ENCODE results near the gene ABI2. TPM values are rescaled to one million over a fixed set of nuclear protein-coding genes. Genes with fewer than 3 reads are reported as not detected.

The ABI2 gene
- total RNA-seq, 1 experiment from 2014 or later, result 141 TPM

DNA sequence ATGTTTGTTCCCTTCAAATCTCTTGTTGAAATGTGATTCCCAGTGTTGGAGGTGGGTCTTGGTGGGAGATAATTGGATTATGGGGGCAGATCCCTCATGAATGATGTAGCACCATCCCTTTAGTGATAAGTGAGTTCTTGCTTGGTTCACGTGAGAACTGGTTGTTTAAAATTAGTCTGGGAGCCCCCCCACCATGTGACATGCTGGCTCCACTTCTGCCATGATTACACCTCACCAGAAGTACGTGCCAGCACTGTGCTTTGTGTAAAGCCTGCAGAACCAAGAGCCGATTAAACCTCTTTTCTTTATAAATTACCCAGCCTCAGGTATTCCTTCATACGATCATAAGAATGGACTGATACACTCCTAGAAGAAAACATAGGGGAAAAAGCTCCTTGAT is 10.1 kb downstream of the ABI2 start:
- Histone ChIP-seq H3K9me3 (ENCODE audit: control insufficient read depth, low read depth, low read length) (no peaks in the 10 kb centered on the region), H2AK5ac (ENCODE audit: insufficient read length, low read length) (no peak overlapping the region), H3T11ph (ENCODE audit: low read length) (no peak overlapping the region), H3K79me1 (ENCODE audit: insufficient read depth, low read depth, low read length, poor library complexity, severe bottlenecking) (peaks cover 7% of the 10 kb centered on the region), H2BK120ac (ENCODE audit: low read depth, low read length, poor library complexity, severe bottlenecking) (no peak overlapping the region), H4K20me1 (ENCODE audit: control insufficient read depth, insufficient read depth, insufficient read length) (no peaks in the 10 kb centered on the region), H2AFZ (ENCODE audit: low read length) (no peak overlapping the region), H3K9ac (ENCODE audit: extremely low read depth, insufficient read length, low read length) (no peak overlapping the region), H2BK5ac (ENCODE audit: insufficient read length, low read length) (no peak overlapping the region), H3K27me3 (ENCODE audit: insufficient read depth, low read length) (no peaks in the 10 kb centered on the region), H3K56ac (ENCODE audit: insufficient read length, low read depth, low read length) (no peak overlapping the region), H3K18ac (ENCODE audit: insufficient read length, low read depth, low read length) (no peak overlapping the region), H2BK15ac (ENCODE audit: low read depth, low read length) (no peak overlapping the region), H3K4ac (ENCODE audit: low read depth, low read length) (no peak overlapping the region), H2BK12ac (ENCODE audit: insufficient read length, low read depth, low read length) (no peak overlapping the region), H2BK20ac (ENCODE audit: low read depth, low read length, poor library complexity, severe bottlenecking) (no peak overlapping the region), H4K8ac (replicated peaks; ENCODE audit: insufficient read length, low read depth, low read length) (no peak overlapping the region), H4K5ac (ENCODE audit: insufficient read length, low read depth, low read length) (no peak overlapping the region), H3K27ac (ENCODE audit: insufficient read length, low read depth, low read length) (no peak overlapping the region), H4K91ac (ENCODE audit: insufficient read length, low read depth, low read length) (no peak overlapping the region), H3K23ac (ENCODE audit: insufficient read length, low read depth, low read length) (no peak overlapping the region), H3K79me2 (ENCODE audit: insufficient read depth, low read length) (peaks cover 31% of the 10 kb centered on the region; the same call in 1 of the 2 replicates), H3K4me1 (ENCODE audit: insufficient read depth, low read length) (no peaks in the 10 kb centered on the region), H3K23me2 (ENCODE audit: insufficient read length, low read depth, low read length, poor library complexity, severe bottlenecking) (no peaks in the 10 kb centered on the region), H3K4me2 (ENCODE audit: insufficient read depth, insufficient read length, low read length) (no peak overlapping the region), H3K14ac (ENCODE audit: insufficient read depth, low read length) (no peak overlapping the region)
- Mint-ChIP-seq H3K27ac (peak overlapping the region in 1 of 3 experiments; percentile 27; a peak in 1 of 7 replicates), H3K4me1 (peaks cover 25 to 30% of the 10 kb centered on the region in 2 experiments), H3K9me3 (no peaks in the 10 kb centered on the region), H3K4me3 (no peak overlapping the region), H3K27me3 (ENCODE audit: low read depth) (no peaks in the 10 kb centered on the region), H3K36me3 (ENCODE audit: insufficient read depth in 1 of 3, low read depth in 3 of 3) (peaks cover 3 to 16% (median 15%) of the 10 kb centered on the region in 3 experiments; a peak in 6 of 7 replicates)
- DNase-seq, result no peak
- TF ChIP-seq, protein P1, sequence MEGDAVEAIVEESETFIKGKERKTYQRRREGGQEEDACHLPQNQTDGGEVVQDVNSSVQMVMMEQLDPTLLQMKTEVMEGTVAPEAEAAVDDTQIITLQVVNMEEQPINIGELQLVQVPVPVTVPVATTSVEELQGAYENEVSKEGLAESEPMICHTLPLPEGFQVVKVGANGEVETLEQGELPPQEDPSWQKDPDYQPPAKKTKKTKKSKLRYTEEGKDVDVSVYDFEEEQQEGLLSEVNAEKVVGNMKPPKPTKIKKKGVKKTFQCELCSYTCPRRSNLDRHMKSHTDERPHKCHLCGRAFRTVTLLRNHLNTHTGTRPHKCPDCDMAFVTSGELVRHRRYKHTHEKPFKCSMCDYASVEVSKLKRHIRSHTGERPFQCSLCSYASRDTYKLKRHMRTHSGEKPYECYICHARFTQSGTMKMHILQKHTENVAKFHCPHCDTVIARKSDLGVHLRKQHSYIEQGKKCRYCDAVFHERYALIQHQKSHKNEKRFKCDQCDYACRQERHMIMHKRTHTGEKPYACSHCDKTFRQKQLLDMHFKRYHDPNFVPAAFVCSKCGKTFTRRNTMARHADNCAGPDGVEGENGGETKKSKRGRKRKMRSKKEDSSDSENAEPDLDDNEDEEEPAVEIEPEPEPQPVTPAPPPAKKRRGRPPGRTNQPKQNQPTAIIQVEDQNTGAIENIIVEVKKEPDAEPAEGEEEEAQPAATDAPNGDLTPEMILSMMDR (conservative IDR thresholded peaks at IDR 0.05), result no peak
- WGBS (ENCODE audit: extremely low coverage, insufficient read length, low lambda C conversion rate), result no CpG with 5 or more reads among the region's 4 CpGs
